GM18507 (cell line): ENCODE data around the gene PTK6.

Experiments used
- DNase-seq: peaks from one replicate; pipeline ENCODE4 v3.0.0; 2011; ENCODE audit warnings: low read depth; ENCODE audit not compliant: insufficient read length; ENCODE audit errors: extremely low spot score
- FAIRE-seq: peaks from 2 replicates; lab custom pipeline; 2011; peaks lifted over from hg19 to GRCh38; lab: Jason Lieb, UNC

PTK6 gene

DNA sequence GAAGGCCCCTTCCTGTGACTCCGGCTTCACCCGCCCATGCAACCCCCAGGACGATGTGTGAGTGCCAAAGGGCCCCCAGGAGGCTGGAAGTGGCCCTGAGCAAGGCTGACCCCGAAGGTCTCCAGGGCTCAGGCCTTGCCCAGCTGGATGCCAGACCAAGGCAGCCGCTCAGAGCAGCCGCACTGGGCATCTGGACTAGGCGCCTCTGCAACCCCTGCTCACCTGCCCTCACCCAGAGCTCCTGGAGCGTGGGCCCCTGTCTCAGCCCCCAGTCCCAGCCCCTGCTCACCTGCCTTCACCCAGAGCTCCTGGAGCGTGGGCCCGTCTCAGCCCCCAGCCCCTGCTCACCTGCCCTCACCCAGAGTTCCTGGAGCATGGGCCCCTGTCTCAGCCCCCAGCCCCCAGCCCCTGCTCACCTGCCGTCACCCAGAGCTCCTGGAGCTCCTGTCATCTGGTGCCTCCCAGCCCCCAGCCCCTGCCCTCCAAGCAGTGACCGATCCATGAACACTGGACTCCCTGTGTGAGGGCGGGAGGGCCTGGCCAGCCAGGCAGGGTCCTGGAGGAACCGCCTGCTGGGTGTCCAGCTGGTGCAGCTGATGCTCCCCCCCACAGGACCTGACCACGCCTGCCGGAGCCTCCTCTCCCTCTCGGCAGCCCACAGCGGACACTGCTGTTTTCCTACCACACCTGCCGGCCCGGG is 9.2 kb upstream of the PTK6 start:
- DNase-seq: no peak

DNA sequence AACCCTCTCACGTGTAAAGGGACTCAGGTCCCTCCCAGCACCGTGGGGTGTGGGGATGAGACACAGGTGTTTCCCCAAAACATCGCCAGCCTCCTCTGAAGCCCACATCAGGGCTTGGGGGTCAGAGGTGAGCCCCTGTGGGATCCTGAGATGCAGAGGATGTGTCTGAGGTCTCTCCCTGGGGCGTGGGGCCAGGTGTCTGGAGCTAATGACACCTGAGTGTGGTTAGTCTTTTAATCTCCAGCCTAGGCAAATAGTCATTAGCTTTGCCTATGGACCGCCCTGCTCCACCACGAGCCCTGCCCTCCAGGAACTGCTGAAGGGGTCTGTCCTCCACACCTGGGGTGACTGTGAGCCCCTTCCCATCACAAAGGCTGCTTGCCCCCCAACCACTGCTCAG is 8.6 kb upstream of the PTK6 start:
- DNase-seq (no peak), FAIRE-seq (no peak)

More for the DNA sequence above, 9.2 kb upstream of the PTK6 start:
- FAIRE-seq: no peak

DNA sequence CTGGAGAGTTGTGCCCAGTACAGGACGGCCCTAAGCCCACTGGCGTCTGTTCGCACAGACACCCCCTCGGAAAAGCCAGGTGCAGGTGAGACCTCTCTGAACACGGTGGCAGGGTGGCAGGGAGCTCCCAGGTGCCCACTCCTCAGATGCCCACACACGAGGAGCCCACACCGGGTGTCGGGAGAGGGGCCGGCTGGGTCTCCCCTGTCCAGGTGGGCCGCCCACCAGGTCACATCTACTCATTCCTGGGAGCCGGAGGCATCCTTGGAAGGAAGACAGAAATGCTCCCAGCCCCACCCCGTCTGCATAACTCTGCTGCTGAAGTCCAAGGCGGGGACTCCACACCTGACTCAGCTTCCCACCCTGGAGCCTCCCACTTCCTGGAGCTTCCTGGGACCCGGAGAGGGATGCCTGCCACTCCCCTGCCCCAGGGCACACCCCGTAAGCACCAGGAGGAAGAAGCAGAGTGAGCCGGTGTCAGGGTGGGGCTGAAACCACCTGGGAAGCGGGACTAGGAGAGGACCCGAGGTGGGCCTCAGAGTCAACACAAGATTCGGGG is 7.9 kb upstream of the PTK6 start:
- FAIRE-seq (no peak), DNase-seq (no peak)

DNA sequence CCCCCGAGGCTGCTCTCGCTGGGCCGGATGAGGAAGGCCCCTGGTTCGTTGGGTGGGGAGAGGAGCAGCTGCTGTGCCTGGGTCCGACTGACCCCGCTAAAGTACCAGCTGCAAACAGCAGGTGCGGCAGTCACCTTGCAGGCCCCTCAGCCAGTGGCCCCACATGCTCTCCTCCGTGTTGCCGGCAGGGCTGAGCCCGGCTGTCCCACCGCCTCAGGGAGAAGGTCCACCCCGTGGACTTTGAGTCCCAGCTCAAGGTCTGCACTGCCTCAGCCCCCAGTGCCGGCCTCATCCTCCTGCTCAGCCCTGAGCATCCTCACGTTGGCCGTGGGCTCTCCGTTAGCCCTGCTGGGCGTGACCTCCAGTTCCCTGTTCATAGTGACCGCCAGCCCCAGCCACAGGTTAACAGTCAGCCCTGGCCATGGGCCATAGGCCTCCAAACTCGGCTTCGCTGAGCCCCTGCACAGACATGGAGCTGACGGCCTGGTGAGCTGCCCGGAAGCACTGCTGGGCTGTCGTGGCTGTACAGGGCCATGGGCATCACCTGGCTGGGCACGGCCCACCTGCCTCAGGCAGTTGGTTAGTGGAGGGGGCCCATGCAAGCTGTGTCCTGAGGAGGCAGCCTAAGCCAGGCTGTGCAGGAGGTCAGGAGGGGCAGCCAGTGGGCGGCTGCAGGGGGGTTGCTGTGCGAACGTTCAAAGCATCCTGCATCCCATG is 7.2 kb upstream of the PTK6 start:
- FAIRE-seq (no peak), DNase-seq (no peak)

DNA sequence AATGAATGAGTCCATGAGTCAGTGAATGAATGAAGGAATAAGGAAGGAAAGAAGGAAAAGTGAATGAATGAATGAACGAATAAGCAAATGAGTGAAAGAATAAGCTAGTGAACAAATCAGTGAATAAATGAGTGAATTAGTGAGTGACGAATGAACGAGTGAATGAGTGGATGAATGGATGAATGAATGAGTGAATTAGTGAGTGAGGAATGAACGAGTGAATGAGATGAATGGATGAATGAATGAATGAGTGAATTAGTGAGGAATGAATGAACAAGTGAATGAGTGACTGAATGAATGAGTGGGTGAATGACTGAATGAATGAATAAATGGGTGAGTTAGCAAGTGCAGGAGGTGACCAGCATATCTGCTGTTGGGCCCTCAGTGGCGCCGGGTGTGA is 6.6 kb upstream of the PTK6 start:
- FAIRE-seq (no peak), DNase-seq (no peak)

DNA sequence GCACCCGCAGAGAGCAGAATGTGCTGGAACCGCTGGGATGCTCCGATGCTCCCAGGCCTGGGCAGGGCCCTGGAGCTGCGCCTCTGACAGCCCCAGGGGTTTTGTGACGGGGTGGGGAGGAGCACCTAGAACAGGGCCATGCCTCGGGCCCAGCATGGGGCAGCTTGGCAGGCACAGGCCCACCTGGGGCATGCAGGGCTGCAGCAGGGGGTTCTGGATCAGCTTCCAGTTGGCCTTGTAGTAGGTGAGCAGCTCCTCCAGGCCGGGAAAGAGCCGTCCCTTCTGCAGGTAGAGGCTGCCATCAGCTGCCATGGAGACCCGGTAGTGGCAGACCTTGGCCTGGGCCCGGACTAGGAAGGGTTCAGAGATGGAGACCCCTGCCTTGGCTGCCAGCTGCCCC is 6.0 kb upstream of the PTK6 start:
- FAIRE-seq (no peak), DNase-seq (no peak)

DNA sequence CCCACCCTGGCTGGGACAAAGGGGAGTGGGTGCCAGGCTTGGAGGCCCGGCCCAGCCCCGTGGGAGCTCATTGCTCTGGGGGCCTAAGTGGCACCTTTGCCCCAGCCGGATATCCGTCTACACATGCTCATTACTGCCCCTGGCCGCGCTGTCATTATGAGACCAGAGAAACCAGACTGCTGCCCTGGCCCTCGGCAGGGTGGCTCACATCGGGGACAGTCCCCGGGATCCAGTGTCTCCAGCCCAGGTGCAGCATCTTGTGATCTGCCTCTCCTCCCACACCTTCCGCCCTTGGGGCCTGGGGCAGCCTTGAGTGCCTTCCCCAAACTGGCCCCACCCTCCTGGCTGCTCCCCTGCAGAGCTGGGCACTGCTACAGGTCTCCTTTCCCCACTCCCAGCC is 5.5 kb upstream of the PTK6 start:
- DNase-seq: peak; percentile 56
- peak; percentile 83 for FAIRE-seq

DNA sequence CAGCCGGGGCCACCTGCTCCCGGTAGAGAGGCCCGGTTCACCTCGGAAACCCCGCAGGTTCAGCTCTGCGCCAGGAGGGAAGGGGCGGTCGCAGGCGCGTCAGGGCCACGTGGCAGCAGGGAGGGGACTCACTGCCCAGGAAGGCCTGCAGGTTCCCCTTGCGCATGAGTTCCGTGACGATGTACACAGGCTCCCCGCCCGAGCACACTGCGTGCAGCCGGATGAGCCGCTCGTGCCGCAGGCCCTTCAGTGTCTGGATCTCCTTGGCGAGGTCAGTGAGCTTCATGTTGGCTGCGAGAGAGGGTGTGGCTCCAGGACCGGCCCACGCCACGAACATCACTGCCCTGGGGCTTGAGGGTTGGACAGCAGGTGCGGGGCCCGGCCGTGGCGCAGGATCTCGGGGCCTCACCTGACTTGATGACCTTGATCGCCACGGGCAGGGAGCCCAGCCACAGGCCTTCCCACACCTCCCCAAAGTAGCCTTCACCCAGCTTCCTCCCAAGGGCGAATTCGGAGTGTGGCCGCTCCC is 4.9 kb upstream of the PTK6 start:
- no peak for FAIRE-seq
- no peak for DNase-seq

DNA sequence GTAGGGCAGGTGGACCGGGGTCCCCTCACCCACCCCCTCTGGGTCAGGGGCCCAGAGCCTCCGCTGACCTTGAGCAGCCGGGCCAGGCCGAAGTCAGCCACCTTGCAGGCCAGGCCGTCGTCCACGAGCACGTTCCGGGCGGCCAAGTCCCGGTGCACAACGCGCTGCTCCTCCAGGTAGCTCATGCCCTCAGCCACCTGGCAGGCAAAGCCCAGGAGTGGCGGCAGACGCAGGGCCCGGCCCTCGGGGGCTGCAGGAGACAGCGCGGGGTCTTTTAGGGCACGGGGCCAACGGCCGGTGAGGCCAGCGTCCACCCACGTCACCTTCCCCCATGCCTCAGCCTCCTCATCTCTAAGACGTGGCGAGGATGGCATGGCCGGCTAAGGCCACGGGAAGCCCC is 4.2 kb upstream of the PTK6 start:
- DNase-seq (no peak), FAIRE-seq (no peak)

DNA sequence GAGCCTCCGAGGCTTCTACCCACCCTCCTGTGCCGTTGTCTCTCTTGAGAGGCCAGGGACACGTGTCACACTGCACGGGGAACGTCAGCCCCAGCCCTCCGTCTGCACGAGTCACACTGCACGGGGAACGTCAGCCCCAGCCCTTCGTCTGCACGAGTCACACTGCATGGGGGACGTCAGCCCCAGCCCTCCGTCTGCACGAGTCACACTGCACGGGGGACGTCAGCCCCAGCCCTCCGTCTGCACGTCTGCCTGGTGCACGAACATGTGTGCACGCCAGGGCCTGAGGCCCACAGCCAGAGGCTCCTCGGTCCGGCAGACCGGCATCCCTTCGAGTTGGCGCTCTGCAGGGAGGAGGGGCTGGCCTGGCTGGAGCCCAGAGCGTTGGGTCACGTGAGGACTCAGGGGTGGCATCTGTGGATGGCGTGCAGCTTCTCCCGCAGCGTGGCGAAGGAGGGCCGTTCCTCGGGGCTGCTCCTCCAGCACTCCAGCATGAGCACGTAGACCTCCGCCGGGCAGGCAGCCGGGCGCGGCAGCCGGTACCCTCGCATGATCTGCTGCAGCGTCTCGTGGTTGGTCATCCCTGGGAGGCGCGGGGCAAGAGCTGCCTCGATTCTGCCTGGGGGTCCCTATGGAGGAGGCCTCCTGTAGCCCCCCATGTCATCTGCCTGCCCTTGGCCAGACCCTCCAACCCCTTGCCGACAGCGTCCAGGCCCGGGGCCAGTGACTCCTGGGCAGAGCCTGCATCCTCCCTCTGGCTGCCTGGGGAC is 3.4 kb upstream of the PTK6 start:
- FAIRE-seq: no peak

DNA sequence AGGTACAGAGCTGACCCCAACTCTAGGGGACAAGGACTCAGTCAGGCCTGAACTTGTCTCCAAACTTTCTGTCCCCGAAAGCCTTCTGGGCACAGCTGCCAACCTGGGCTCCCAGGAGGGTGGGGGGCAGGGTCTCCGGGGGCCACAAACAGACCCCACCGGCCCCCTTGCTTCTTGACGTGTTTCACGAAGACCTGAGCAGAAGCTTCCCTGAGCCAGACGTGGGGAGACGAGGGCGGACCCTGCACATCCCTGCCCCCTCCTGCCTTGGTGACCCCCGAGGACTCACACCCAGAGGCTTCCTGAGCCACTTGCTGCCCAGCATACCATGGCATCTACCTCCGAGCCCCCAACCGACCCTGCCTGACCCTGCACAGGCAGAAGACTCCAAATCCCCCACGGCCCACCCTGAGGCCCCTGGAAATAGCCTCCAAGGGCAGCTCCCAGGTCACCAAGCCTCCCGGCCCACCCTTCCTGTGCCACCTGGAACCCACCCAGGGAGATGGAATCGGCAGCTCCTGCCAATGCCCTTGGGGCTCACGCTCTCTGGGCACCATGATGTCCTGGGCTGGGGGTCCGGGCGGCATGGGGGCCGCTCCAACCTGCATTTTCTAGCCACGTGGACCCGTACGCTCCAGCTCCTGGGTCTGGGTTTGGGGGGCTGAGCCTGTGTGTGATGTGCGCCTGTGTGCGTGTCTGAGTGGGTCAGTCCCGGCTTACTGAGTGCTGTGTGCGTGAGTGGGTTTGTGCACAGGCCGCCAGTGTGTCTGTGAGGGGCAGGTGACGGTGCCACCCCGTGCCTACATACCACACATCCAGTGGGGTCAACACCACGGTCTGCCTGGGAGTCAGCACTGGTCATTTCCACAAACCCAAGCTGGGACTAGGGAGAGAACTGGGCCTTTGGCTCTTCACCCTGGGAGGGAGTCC is 2.5 kb upstream of the PTK6 start:
- DNase-seq: no peak
- no peak for FAIRE-seq

More for the DNA sequence above, 3.4 kb upstream of the PTK6 start:
- no peak for DNase-seq

DNA sequence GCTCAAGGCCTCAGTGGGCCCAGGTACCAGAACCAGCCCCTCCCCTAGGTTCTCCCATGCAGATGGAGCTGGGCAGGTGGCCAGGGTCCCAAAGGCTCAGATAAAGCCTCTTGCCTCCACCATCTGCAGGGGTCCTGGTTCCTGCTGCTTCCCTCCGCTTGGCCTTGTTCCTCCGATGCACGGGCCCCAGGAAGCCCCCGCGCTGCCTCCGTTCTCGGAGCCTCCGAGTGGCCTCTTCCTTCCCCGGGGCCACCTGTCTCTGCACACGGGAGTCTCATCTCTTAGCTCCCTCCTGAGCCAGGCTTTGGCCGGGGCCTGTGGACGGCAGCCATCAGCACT is 1.9 kb upstream of the PTK6 start:
- FAIRE-seq (no peak), DNase-seq (no peak)

DNA sequence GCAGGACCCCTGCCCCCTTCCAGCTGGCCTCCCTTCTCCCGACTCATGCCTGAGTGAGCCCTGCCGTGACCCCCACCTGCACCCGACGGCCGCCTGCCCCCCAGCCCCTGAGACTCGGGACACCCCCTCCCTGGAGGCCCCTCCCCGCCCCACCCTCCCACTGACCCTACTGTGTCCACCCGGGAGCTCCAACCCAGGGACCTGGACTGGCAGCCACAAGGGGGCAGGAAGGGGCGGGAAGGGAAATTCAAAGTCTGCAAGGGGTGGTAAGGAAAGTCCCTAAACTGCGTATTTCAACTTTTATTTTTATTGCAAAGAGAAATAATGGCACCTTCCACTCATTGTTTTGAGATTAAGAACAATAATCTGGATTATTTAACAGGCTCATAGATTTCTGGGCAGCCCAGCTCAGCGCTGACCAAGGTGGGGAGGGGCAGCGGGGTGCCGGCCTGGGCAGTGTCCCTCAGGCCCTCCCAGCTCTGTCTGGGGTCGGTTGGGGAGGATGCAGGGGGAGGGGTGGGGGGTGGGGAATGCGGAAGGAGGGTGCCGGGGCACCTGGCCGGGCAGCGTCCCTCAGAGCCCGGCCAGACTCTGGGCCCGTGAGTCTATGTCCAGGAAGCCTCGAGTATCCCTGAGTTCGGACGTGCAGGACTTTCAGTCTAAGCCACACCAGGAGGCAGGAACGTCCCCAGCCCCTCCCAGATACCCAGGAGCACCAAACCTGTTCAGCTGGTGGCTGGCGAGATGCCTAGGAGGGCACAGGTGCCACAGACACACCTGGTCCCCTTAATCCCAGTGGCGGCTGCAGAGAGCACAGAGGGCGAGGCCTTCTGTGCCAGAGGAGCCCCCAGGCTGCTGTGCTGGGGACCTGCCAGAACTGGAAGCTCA is 1.3 kb upstream of the PTK6 start:
- FAIRE-seq: peak; percentile 33
- no peak for DNase-seq

DNA sequence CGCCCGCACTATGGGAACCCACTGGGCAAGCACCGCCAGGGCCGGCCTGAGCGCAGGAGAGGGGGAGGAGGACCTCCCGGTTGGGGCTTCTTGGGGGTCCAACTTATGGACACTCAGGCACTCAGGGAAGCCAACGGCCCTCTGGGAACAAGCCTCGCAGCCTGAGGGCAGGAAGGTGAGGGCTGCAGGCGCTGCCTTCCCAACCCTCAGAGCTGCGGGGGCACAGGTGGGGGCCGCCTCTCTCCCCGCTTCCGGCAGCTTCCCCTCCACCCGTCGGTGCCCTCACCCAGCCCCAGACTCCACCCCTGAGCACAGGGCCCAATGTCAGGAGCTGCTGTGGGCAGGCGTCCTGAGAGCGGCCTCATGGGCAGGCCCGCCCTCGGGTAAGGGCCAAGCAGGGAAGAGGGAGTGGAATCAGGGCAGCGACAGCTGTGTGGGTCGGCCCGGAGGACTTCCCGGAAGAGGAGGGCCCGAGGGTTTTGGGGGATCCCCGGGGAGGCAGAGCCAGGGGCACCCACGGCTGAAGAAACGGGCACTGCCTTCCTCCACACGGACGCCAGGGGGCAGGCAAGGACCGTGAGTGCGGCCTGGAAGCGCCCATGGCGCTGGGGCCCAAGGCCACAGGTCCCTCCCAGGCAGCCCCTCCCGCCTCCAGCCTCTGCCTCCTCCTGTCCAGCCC is 488 bp upstream of the PTK6 start:
- FAIRE-seq: peak; percentile 99
- DNase-seq: peak; percentile 99

DNA sequence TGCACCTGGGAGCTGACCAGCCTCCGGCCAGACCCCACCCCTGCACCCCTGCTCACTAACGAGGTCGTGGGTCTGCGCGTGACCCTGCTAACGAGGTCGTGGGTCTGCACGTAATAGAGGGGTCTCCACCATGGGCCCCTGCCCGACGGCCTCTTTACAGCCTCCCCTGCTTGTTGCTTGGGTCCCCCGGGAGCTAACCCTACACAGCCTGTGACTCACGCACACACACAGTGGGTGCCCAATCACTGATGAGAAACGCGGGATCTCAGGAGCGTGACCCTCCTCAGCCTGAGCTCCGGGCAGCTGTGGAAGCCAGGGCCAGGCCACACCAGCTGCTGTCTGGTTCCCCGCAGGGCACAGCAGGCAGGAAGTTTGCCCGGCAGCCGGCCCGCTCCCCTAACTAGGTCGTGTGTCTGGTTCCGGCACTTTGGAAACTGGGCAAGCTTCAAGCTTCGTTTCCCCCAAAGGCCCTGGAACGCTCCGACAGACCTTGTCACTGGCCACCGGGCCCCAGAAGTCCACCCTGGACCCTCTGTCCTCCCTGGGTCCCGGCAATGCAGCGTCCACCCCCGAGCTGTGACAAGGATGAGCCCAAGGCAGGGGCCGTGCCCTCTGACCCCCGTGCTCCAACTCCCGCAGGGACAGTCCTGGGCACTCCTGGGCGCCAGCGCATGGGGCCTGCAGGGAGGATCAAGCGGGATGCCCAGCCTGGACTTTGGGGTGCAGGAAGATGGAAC is 767 bp downstream of the PTK6 start:
- DNase-seq (no peak), FAIRE-seq (no peak)

DNA sequence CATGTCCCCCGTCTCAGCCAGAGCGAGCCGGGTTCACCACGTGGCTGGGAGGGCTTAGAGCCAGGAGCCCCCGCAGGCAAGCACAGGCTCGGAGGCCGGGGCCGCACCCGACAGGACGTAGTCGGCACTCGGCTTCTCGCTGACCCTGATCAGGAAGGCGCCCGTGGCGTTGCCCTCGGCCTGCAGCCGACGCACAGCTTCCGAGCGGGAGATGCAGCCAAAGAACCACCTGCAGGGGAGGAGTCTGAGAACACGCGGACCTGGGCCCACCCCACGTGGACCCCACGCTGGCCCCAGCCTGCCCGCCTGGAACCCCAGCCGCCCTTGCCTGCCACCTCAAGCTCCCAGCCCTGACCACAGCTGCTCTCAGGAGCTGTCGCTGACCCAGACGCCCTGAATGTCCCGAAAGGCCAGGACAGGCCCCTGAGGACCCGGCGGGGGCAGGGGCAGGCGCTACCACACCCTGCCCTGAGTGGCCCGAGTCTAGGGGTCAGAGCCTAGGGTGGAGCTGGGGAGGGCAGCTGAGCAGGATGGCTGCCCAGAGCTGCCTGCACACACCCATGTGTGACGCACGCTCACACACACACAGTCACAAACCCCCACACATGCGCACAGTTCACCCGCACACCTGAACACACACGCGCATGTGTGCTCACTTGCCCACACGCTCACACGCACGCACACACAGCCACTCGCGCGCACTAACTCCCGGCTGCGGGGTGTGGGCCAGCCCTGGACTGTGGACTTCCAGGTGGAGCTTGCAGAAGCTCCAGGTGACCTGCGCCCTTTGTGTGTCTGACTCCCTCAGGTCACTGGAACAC is 2.1 kb downstream of the PTK6 start:
- DNase-seq (no peak), FAIRE-seq (no peak)
